Bronchial epithelial cell (primary cell): ENCODE data around the gene DVL1. TPM values are rescaled to one million over a fixed set of nuclear protein-coding genes. Genes with fewer than 3 reads are reported as not detected.

Experiments
- DNase-seq: peaks from one replicate; pipeline ENCODE4 v3.0.0-alpha.2; 2010; ENCODE audit warnings: low read depth
- FAIRE-seq: peaks from 2 replicates; lab custom pipeline; 2011; peaks lifted over from hg19 to GRCh38; lab: Jason Lieb, UNC
- H3K27me3 ChIP-seq: 2 replicates; pipeline ENCODE4 v1.5.1; 2011; ENCODE audit warnings: low read length; ENCODE audit not compliant: control insufficient read depth, insufficient read depth
- H3K36me3 ChIP-seq: 2 replicates; pipeline ENCODE4 v1.5.1; 2011; ENCODE audit warnings: low read length; ENCODE audit not compliant: control insufficient read depth, insufficient read depth
- H3K4me3 ChIP-seq: 2 replicates; pipeline ENCODE4 v1.5.1; 2011; ENCODE audit warnings: mild to moderate bottlenecking, low read depth, low read length, control low read depth
- CTCF ChIP-seq: IDR thresholded peaks from 2 replicates; pipeline ENCODE4 v1.5.1; 2011; ENCODE audit warnings: mild to moderate bottlenecking, moderate library complexity, low read length, control low read depth, inconsistent platforms; ENCODE audit not compliant: insufficient read depth, severe bottlenecking
- total RNA-seq: library from RNA; depleted of rRNA; stranded (reverse); fragments of >200 nt; gene quantifications from 2 replicates; pipeline ENCODE4 v1.2.1, GENCODE V29; 2014

The DVL1 gene
- total RNA-seq, 1 donor from 2014 or later: 233 TPM

GRCh38 chr1:1296070-1297061 lies 52.9 kb downstream of the DVL1 start:
- TF ChIP-seq CTCF: no peak
- Histone ChIP-seq H3K27me3 (no peaks in the 10 kb centered on the region), H3K4me3 (no peak overlapping the region), H3K36me3 (peaks cover 5% of the 10 kb centered on the region)
- DNase-seq (no peak), FAIRE-seq (no peak)

- DNase-seq: no peak
- H3K27me3 ChIP-seq: no peaks in the 10 kb centered on the region
- no peak for FAIRE-seq
- H3K4me3 ChIP-seq: no peak overlapping the region
- no peak for TF ChIP-seq CTCF
- H3K36me3 ChIP-seq: peaks cover 5% of the 10 kb centered on the region
Measured at GRCh38 chr1:1295154-1295923, 53.9 kb downstream of the DVL1 start.

GRCh38 chr1:1294250-1294890 lies 54.8 kb downstream of the DVL1 start:
- no peak for DNase-seq
- H3K36me3 ChIP-seq: peaks cover 5% of the 10 kb centered on the region
- FAIRE-seq: no peak
- no peak for TF ChIP-seq CTCF
- H3K27me3 ChIP-seq: no peaks in the 10 kb centered on the region
- no peak overlapping the region for H3K4me3 ChIP-seq

- DNase-seq (no peak), FAIRE-seq (no peak)
- no peak overlapping the region for H3K4me3 ChIP-seq
- no peak for TF ChIP-seq CTCF
- no peaks in the 10 kb centered on the region for H3K27me3 ChIP-seq
- peaks cover 5% of the 10 kb centered on the region for H3K36me3 ChIP-seq
Measured at GRCh38 chr1:1293263-1294249, 55.7 kb downstream of the DVL1 start.

- Histone ChIP-seq H3K36me3 (peaks cover 5% of the 10 kb centered on the region), H3K4me3 (no peak overlapping the region), H3K27me3 (no peaks in the 10 kb centered on the region)
- no peak for DNase-seq
- no peak for TF ChIP-seq CTCF
- no peak for FAIRE-seq
Measured at GRCh38 chr1:1292851-1293250, 56.4 kb downstream of the DVL1 start.
